Thoracic aorta (tissue), 2 donors: Measurements from ENCODE around the gene PSTPIP2. TPM values are rescaled to one million over a fixed set of nuclear protein-coding genes. Genes with fewer than 3 reads are reported as not detected.

ENCODE experiments used
- ATAC-seq: fragments of 150-250 bp; one replicate; pipeline ENCODE4 v1.8.0; 2017; ENCODE audit warnings: low read depth; ENCODE audit not compliant: insufficient number of reproducible peaks, low FRiP score
- DNase-seq: peaks from one replicate; pipeline ENCODE4 v3.0.0-alpha.2; 2020; ENCODE audit warnings: low spot score
- H3K27ac ChIP-seq, 2 donors: fragments of 200-600 bp; sonication (generic); 1 replicate in 1 of 2; 2 replicates in 1 of 2; pipeline ENCODE4 v1.5.1; 2016; ENCODE audit warnings: mild to moderate bottlenecking in 2 of 2, moderate library complexity in 2 of 2
- H3K27me3 ChIP-seq: fragments of 200-600 bp; sonication (generic); replicated peaks from 2 replicates; pipeline ENCODE4 v1.6.0; 2016; ENCODE audit warnings: mild to moderate bottlenecking; ENCODE audit not compliant: insufficient read depth
- H3K36me3 ChIP-seq: fragments of 200-600 bp; sonication (generic); one replicate; pipeline ENCODE4 v1.5.1; 2016
- H3K4me1 ChIP-seq, 2 donors: fragments of 200-600 bp; sonication (generic); 1 replicate in 1 of 2; 2 replicates in 1 of 2; pipeline versions ENCODE4 v1.5.1 to v1.6.0; 2016; ENCODE audit warnings: low read depth in 2 of 2, mild to moderate bottlenecking in 1 of 2; ENCODE audit not compliant: control insufficient read depth in 1 of 2
- H3K4me3 ChIP-seq: fragments of 200-600 bp; sonication (generic); 2 replicates; pipeline ENCODE4 v1.5.1; 2016; ENCODE audit warnings: mild to moderate bottlenecking
- H3K9me3 ChIP-seq: fragments of 200-600 bp; sonication (generic); 2 replicates; pipeline ENCODE4 v1.5.1; 2016
- total RNA-seq, 2 donors: library from RNA; depleted of rRNA; stranded (reverse); fragments of >200 nt; gene quantifications; one replicate each; pipeline versions ENCODE4 v1.1.0 to v1.2.3, GENCODE V29; 2016
- TF ChIP-seq, protein P1 (sequence below): fragments of 200-600 bp; sonication (generic); IDR thresholded peaks from one replicate; pipeline ENCODE4 v1.5.1; 2019; ENCODE audit warnings: antibody characterized with exemption

PSTPIP2 gene
- total RNA-seq, 2 donors from 2014 or later = 11.9 to 21.5 TPM

DNA sequence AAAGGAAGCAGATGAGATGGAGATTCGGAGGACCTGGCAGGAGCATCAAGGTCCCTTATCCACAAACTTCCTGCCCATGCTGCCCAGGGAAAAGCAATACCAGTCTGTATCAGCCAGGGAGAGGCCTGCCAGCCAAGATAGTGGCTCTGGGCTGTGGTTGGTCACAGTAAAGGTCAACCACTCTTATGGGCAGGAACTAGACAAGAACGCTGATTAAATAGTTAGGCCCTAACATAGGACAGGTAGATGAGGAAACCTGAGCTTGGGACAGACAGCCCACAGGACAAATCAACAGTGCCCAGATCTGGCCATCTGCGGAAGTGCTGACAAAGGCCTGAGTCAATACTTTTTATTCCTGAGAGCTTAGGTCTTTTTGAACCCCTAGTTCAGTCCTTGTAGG lies 10.7 kb downstream of the PSTPIP2 start:
- no peaks in the 10 kb centered on the region for H3K27me3 ChIP-seq
- TF ChIP-seq, protein P1, sequence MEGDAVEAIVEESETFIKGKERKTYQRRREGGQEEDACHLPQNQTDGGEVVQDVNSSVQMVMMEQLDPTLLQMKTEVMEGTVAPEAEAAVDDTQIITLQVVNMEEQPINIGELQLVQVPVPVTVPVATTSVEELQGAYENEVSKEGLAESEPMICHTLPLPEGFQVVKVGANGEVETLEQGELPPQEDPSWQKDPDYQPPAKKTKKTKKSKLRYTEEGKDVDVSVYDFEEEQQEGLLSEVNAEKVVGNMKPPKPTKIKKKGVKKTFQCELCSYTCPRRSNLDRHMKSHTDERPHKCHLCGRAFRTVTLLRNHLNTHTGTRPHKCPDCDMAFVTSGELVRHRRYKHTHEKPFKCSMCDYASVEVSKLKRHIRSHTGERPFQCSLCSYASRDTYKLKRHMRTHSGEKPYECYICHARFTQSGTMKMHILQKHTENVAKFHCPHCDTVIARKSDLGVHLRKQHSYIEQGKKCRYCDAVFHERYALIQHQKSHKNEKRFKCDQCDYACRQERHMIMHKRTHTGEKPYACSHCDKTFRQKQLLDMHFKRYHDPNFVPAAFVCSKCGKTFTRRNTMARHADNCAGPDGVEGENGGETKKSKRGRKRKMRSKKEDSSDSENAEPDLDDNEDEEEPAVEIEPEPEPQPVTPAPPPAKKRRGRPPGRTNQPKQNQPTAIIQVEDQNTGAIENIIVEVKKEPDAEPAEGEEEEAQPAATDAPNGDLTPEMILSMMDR = no peak
- DNase-seq = no peak
- no peak overlapping the region for H3K4me3 ChIP-seq
- no peak for ATAC-seq
- no peaks in the 10 kb centered on the region for H3K36me3 ChIP-seq
- no peak overlapping the region for H3K27ac ChIP-seq
- H3K4me1 ChIP-seq = no peaks in the 10 kb centered on the region
- no peaks in the 10 kb centered on the region for H3K9me3 ChIP-seq

DNA sequence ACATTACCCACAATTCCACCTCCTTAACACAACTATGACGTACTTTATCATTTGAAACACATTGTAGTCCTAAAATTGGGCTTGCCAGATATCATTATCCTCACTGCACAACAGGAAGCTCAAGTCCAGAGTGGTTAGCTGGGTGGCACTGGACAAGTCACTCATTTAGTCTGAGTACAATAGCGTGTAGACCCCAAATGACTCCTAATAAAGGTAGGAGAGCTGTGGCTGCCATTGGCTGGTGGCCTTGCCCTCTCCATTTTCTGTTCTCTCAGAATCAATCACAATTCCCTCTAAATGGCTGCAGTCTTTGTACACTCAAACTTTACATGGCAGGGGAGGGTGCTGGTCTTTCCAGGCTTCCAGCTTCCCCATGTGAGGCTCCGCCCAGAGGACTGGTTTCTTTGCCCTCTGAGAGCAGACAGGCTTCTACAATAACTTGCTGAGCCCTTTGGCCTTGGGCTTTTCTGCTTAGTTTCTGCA lies 11.7 kb downstream of the PSTPIP2 start:
- H3K27me3 ChIP-seq = no peaks in the 10 kb centered on the region
- H3K36me3 ChIP-seq = no peaks in the 10 kb centered on the region
- no peak overlapping the region for H3K27ac ChIP-seq
- peaks cover 0 to 3% of the 10 kb centered on the region in 2 donors for H3K4me1 ChIP-seq
- H3K4me3 ChIP-seq = no peak overlapping the region
- H3K9me3 ChIP-seq = no peaks in the 10 kb centered on the region
- no peak for DNase-seq
- TF ChIP-seq, protein P1 = no peak
- no peak for ATAC-seq

DNA sequence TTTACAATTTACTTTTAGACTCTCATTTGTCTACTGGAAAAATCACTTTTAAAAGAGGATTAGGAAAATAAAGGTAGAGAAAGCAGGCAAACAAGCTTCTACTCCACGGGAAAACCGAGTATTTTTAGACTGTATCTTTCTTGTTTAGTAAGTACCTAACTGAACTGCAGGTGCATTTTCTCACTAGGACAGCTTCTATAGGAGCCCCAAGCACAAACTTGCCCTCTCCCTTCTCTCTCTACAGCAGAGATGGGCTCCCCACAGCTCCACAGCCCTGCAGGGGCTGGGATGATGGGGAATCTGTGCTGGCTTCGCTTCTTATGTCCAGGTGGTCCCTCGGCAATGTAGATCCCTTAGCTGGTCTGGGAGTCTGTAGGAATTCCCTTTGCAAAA lies 16.2 kb downstream of the PSTPIP2 start:
- Histone ChIP-seq H3K4me3 (no peak overlapping the region), H3K4me1 (peaks cover 7 to 26% of the 10 kb centered on the region in 2 donors), H3K27ac (peak overlapping the region in 1 of 2 donors; percentile 5), H3K9me3 (no peaks in the 10 kb centered on the region), H3K36me3 (no peaks in the 10 kb centered on the region), H3K27me3 (no peaks in the 10 kb centered on the region)
- TF ChIP-seq, protein P1 = no peak
- ATAC-seq = no peak
- no peak for DNase-seq

DNA sequence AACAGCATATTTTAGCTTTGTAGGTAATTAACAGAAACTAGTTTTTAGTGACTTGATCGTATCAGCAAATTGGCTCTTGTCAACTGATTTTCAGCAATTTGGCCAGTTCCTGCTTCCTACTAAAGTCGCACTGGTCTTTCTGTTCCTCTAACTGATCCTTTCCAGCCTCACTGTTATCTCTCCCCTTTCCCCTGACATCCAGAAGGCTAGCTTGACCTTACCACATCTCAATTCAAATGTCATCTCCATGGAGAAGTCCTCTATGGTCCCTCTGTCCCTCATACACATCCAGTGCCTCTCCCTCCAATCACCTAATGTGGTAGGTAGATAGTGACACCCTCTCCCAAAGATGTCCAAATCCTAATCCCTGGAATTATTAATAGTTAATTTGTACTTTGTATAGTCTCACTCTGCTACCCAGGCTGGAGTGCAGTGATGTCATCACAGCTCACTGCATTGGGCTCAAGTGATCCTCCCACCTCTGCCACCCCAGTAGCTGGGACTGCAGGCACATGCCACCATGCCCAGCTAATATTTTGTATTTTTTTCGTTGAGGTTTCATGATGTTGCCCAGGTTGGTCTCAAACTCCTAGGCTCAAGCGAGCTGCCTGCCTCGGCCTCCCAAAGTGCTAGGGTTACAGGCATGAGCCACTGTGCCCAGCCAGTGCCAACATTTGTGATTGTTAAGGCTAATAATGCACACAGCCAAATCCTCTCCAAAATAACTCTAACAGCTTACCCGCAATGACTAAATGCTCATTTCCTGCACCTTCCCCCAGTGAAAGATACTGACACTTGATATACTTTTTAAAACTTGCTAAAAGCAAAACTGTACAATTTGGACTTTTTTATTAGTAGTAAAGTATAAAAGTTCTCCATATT lies 16.9 kb downstream of the PSTPIP2 start:
- no peak for DNase-seq
- TF ChIP-seq, protein P1 = no peak
- Histone ChIP-seq H3K36me3 (no peaks in the 10 kb centered on the region), H3K9me3 (no peaks in the 10 kb centered on the region), H3K4me1 (peaks cover 7 to 26% of the 10 kb centered on the region in 2 donors), H3K4me3 (no peak overlapping the region), H3K27ac (peak overlapping the region in 1 of 2 donors; percentile 5), H3K27me3 (no peaks in the 10 kb centered on the region)
- no peak for ATAC-seq

DNA sequence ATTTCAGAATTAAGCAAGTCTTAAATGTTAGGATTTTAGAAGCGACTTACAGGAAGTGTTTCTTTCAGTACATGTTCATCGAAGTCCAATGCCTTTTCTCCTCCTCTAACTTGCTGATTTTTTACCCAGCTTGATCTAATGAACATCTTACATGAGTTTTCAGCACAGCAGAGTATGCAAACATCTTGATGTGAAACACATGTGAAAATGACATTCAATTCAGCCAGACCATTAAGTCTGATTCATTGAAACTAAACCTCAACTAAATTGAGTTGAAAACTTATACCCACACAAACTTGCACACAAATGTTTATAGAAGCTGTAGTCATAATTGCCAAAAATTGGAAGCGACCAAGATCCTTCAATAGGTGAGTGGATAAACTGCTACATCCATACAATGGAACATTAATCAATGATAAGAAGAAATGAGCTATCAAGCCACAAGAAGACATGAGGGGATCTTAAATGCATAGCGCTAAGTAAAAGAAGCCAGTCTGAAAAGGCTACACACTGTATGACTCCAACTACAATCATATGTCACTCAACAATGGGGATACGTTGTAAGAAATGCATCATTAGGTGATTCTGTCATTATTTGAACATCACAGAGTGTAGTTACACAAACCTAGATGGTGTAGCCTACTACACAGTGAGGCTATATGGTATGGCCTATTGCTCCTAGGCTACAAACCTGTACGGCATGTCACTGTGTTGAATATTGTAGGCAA lies 18.5 kb downstream of the PSTPIP2 start:
- Histone ChIP-seq H3K36me3 (no peaks in the 10 kb centered on the region), H3K27ac (no peak overlapping the region), H3K27me3 (no peaks in the 10 kb centered on the region), H3K9me3 (no peaks in the 10 kb centered on the region), H3K4me3 (no peak overlapping the region), H3K4me1 (peaks cover 7 to 26% of the 10 kb centered on the region in 2 donors)
- ATAC-seq (no peak), DNase-seq (no peak)
- TF ChIP-seq, protein P1 = no peak
